Measurements from ENCODE around the gene FAIM2. TPM values are rescaled to one million over a fixed set of nuclear protein-coding genes. Genes with fewer than 3 reads are reported as not detected.

The FAIM2 gene
- total and polyA plus RNA-seq, 9 of the 15 experiments (the other 6 are each of a cell fraction or from before 2014, with no cell fraction given) = 0.01 to 0.10 TPM; not detected in 7

DNA sequence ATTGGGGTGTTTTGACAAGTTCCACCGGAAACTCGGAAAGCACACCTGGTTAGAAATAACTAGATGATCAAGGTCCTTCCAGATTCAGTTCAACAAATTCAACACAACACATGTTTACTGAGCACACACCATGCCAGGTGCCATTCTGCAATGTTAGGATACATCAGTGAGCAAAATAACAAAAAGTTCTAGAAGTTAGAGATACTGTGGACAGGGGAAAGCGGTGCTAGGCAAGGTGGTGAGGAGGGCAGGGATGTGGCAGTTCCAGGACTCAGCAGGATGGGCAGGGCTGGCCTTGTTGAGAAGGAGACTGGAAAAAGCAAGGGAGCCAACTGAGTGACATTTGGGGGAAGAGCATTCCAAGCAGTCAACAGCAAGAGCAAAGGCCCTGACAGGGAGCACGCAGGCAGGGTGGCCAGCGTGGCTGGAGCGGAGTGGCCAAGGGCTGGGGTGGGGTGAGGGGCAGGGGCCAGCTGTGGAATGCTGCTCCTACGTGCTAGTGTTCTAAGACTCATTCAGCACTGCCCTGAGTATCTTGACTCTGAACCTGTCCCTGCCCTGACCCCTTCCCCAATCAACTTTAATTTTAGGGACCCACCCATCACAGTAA, 19.4 kb upstream of the FAIM2 start:
- Histone ChIP-seq H2AFZ (ENCODE audit: low read depth, low read length) (no peak overlapping the region), H3K27ac (ENCODE audit: extremely low read depth, low read depth, low read length) (no peak overlapping the region), H3K9me1 (ENCODE audit: control insufficient read depth, insufficient read depth, low read length) (no peaks in the 10 kb centered on the region), H3K9ac (ENCODE audit: insufficient read depth in 1 of 2, low read depth in 2 of 2, low read length in 2 of 2) (no peak overlapping the region), H3K4me3 (no peak overlapping the region), H3K9me3 (replicated peaks; ENCODE audit: control insufficient read depth, insufficient read depth, low read depth, low read length) (no peaks in the 10 kb centered on the region), H3K36me3 (ENCODE audit: control insufficient read depth, insufficient read depth, low read length) (no peaks in the 10 kb centered on the region), H3K79me2 (ENCODE audit: control insufficient read depth, insufficient read depth, low read length) (no peaks in the 10 kb centered on the region), H4K20me1 (replicated peaks; ENCODE audit: control insufficient read depth, insufficient read depth, low read length) (no peaks in the 10 kb centered on the region), H3K4me1 (replicated peaks in 1 of 2; ENCODE audit: control insufficient read depth in 2 of 2, insufficient read depth in 2 of 2, low read length in 2 of 2) (no peaks in the 10 kb centered on the region), H3K27me3 (ENCODE audit: control insufficient read depth in 2 of 2, insufficient read depth in 2 of 2, low read length in 2 of 2) (peaks cover 5 to 34% of the 10 kb centered on the region in 2 experiments; a peak in 4 of 5 replicates), H3K4me2 (ENCODE audit: insufficient read depth, low read length) (no peak overlapping the region)
- WGBS (ENCODE audit: insufficient coverage, low coverage, missing lambda C conversion rate) = 51% methylated on average over 7 of the region's 7 CpGs
- FAIRE-seq (peak; percentile 19), DNase-seq (ENCODE audit: extremely low read depth in 1 of 4, low spot score in 3 of 4) (no peak), ATAC-seq (no peak)
- intact Hi-C loops (cut with micrococcal nuclease) = no loop called here
- in situ Hi-C loops (cut with MboI) = no loop called here
- TF ChIP-seq ZNF232 (CRISPR knock-in tag; IDR thresholded peaks at IDR 0.05) (no peak), PML (IDR thresholded peaks at IDR 0.05; ENCODE audit: low read length) (no peak), SREBF1 (IDR thresholded peaks at IDR 0.05; ENCODE audit: borderline replicate concordance, low read depth, low read length) (no peak), AFF1 (IDR thresholded peaks at IDR 0.05; ENCODE audit: low read depth in 1 of 2, partially characterized antibody in 2 of 2) (peak in 1 of 2 experiments; percentile 58)
- TF ChIP-seq, protein P1, sequence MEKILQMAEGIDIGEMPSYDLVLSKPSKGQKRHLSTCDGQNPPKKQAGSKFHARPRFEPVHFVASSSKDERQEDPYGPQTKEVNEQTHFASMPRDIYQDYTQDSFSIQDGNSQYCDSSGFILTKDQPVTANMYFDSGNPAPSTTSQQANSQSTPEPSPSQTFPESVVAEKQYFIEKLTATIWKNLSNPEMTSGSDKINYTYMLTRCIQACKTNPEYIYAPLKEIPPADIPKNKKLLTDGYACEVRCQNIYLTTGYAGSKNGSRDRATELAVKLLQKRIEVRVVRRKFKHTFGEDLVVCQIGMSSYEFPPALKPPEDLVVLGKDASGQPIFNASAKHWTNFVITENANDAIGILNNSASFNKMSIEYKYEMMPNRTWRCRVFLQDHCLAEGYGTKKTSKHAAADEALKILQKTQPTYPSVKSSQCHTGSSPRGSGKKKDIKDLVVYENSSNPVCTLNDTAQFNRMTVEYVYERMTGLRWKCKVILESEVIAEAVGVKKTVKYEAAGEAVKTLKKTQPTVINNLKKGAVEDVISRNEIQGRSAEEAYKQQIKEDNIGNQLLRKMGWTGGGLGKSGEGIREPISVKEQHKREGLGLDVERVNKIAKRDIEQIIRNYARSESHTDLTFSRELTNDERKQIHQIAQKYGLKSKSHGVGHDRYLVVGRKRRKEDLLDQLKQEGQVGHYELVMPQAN (IDR thresholded peaks at IDR 0.05; ENCODE audit: borderline replicate concordance) = no peak
- ChIA-PET POLR2A (interaction anchor here (0.6 to 1.0 kb wide), 3 partner anchors 17 to 41 kb away, joined by 3 read pairs; no protein-coding TSS in a partner anchor), CTCF (ENCODE audit: low intra/inter-chr PET ratio) (no interaction called here)
- no TSS peak for BruUV-seq (replicated peaks)
